KBM-7 (cell line): ENCODE data around the gene AMFR.

ENCODE experiments used
- DNase-seq: peaks from one replicate; pipeline ENCODE4 v3.0.0-alpha.2; 2015
- in situ Hi-C: fragments of 300-500 bp; cut with MboI; formaldehyde crosslinking; loops from 2 replicates; pipeline ENCODE4 v1.14.3; 2020; ENCODE audit warnings: low sequenced_read_pairs, low pct_unique_long_range_greater_than_20kb, mixed read lengths

AMFR gene

GRCh38 chr16:56353054-56353921 lies 72.1 kb downstream of the AMFR start:
- no peak for DNase-seq
- in situ Hi-C loops = no loop called here

GRCh38 chr16:56352351-56353053 lies 72.8 kb downstream of the AMFR start:
- no peak for DNase-seq
- in situ Hi-C loops = no loop called here

GRCh38 chr16:56351481-56351880 lies 73.9 kb downstream of the AMFR start:
- no peak for DNase-seq
- in situ Hi-C loops = no loop called here

- in situ Hi-C loops = no loop called here
- DNase-seq = no peak
These were observed 74.6 kb downstream of the AMFR start for GRCh38 chr16:56350491-56351405.

GRCh38 chr16:56349711-56350161 lies 75.6 kb downstream of the AMFR start:
- in situ Hi-C loops = no loop called here
- DNase-seq = no peak

- DNase-seq = no peak
- in situ Hi-C loops = no loop called here
These were observed 76.3 kb downstream of the AMFR start for GRCh38 chr16:56349086-56349415.

- DNase-seq = no peak
- in situ Hi-C loops = no loop called here
These were observed 76.9 kb downstream of the AMFR start for GRCh38 chr16:56348168-56349085.

- no peak for DNase-seq
- in situ Hi-C loops = no loop called here
These were observed 77.7 kb downstream of the AMFR start for GRCh38 chr16:56347670-56348069.

GRCh38 chr16:56347166-56347565 lies 78.2 kb downstream of the AMFR start:
- in situ Hi-C loops = no loop called here
- no peak for DNase-seq

- in situ Hi-C loops = no loop called here
- no peak for DNase-seq
These were observed 79.0 kb downstream of the AMFR start for GRCh38 chr16:56346131-56346890.

- no peak for DNase-seq
- in situ Hi-C loops = no loop called here
These were observed 79.8 kb downstream of the AMFR start for GRCh38 chr16:56345406-56346050.

- DNase-seq = no peak
- in situ Hi-C loops = no loop called here
These were observed 80.6 kb downstream of the AMFR start for GRCh38 chr16:56344518-56345405.

GRCh38 chr16:56343661-56344517 lies 81.5 kb downstream of the AMFR start:
- no peak for DNase-seq
- in situ Hi-C loops = no loop called here

- no peak for DNase-seq
- in situ Hi-C loops = no loop called here
These were observed 83.5 kb downstream of the AMFR start for GRCh38 chr16:56341656-56342399.

- no peak for DNase-seq
- in situ Hi-C loops = no loop called here
These were observed 84.4 kb downstream of the AMFR start for GRCh38 chr16:56340864-56341365.
